Endothelial cell of umbilical vein (primary cell): Measurements from ENCODE around the gene TEKT1.

Experiments used
- CTCF ChIP-seq, 2 donors: IDR thresholded peaks; 1 replicate in 1 of 2; 2 replicates in 1 of 2; pipeline ENCODE4 v1.5.1; 2011; ENCODE audit warnings: low read length in 2 of 2, mild to moderate bottlenecking in 2 of 2, moderate library complexity in 2 of 2, control low read depth in 1 of 2, inconsistent platforms in 1 of 2, low read depth in 1 of 2; ENCODE audit not compliant: insufficient read depth in 1 of 2; ENCODE audit errors: extremely low read depth in 1 of 2
- EZH2 ChIP-seq: IDR thresholded peaks from 2 replicates; pipeline ENCODE4 v1.6.1; 2012; ENCODE audit warnings: borderline replicate concordance, low read depth, mild to moderate bottlenecking, moderate library complexity, low read length, inconsistent platforms; ENCODE audit not compliant: severe bottlenecking
- JUN ChIP-seq: IDR thresholded peaks from 2 replicates; pipeline ENCODE4 v1.6.1; 2011; ENCODE audit warnings: borderline replicate concordance, low read depth; ENCODE audit not compliant: insufficient read length, insufficient read depth
- MAX ChIP-seq: IDR thresholded peaks from 2 replicates; pipeline ENCODE4 v1.6.1; 2011; ENCODE audit not compliant: insufficient read depth, insufficient read length
- POLR2AphosphoS5 ChIP-seq: IDR thresholded peaks from 2 replicates; pipeline ENCODE4 v1.6.1; 2012; ENCODE audit warnings: low read depth, mild to moderate bottlenecking, control low read depth, low read length, moderate library complexity; ENCODE audit not compliant: insufficient read depth

- no peak for TF ChIP-seq CTCF (IDR thresholded peaks at IDR 0.05; ENCODE audit: extremely low read depth in 1 of 2, insufficient read depth in 1 of 2, low read depth in 1 of 2, low read length in 2 of 2)
- no peak for TF ChIP-seq EZH2
- TF ChIP-seq POLR2AphosphoS5 = peak; percentile 39
- TF ChIP-seq JUN = no peak
- no peak for TF ChIP-seq MAX
Observed at GRCh38 chr17:6753006-6753445, 78.5 kb downstream of the TEKT1 start.
